HepG2 (cell line): Measurements from ENCODE around the gene PRKCSH. TPM values are rescaled to one million over a fixed set of nuclear protein-coding genes. Genes with fewer than 3 reads are reported as not detected.

Experiments used
- ARHGAP35 ChIP-seq: sonication (generic); formaldehyde crosslinking; IDR thresholded peaks from 2 replicates; pipeline ENCODE4 v1.9.0; 2022; ENCODE audit warnings: mild to moderate bottlenecking, inconsistent platforms, moderate library complexity, missing genetic modification reagents, borderline replicate concordance
- ATF7 ChIP-seq, 2 experiments: fragments of 450-650 bp in 1 of 2; sonication (generic) in 1 of 2; formaldehyde crosslinking in 1 of 2; IDR thresholded peaks; 2 replicates each; pipeline versions ENCODE4 v1.4.0 to v1.6.1; 2016 to 2020; ENCODE audit warnings: antibody characterized with exemption in 1 of 2, mild to moderate bottlenecking in 1 of 2, missing genetic modification reagents in 1 of 2
- PAXIP1 ChIP-seq: sonication (generic); formaldehyde crosslinking; conservative IDR thresholded peaks from 2 replicates; pipeline ENCODE4 v1.4.0; 2020; ENCODE audit warnings: mild to moderate bottlenecking, missing genetic modification reagents, moderate library complexity
- TEF ChIP-seq: sonication (generic); formaldehyde crosslinking; IDR thresholded peaks from 2 replicates; pipeline ENCODE4 v1.5.0; 2020; ENCODE audit warnings: missing genetic modification reagents
- ZNF207 ChIP-seq: fragments of 450-650 bp; IDR thresholded peaks from 2 replicates; pipeline ENCODE4 v1.6.1; 2016; ENCODE audit warnings: antibody characterized with exemption, borderline replicate concordance
- ZNF280B ChIP-seq: sonication (generic); formaldehyde crosslinking; IDR thresholded peaks from 2 replicates; pipeline ENCODE4 v1.5.0; 2020; ENCODE audit warnings: missing genetic modification reagents, mild to moderate bottlenecking, borderline replicate concordance
- ZNF280D ChIP-seq: sonication (generic); formaldehyde crosslinking; IDR thresholded peaks from 2 replicates; pipeline ENCODE4 v1.5.1; 2020; ENCODE audit warnings: mild to moderate bottlenecking, missing genetic modification reagents
- ZNF660 ChIP-seq: sonication (generic); formaldehyde crosslinking; IDR thresholded peaks from 2 replicates; pipeline ENCODE4 v1.5.1; 2020; ENCODE audit warnings: mild to moderate bottlenecking, low read depth, missing genetic modification reagents, borderline replicate concordance
- ZNF687 ChIP-seq: sonication (generic); formaldehyde crosslinking; IDR thresholded peaks from 2 replicates; pipeline ENCODE4 v1.5.1; 2020; ENCODE audit warnings: mild to moderate bottlenecking, missing genetic modification reagents, moderate library complexity
- ZNF770 ChIP-seq: sonication (generic); formaldehyde crosslinking; IDR thresholded peaks from 2 replicates; pipeline ENCODE4 v1.5.0; 2020; ENCODE audit warnings: mild to moderate bottlenecking, missing genetic modification reagents
- ZNF780A ChIP-seq: sonication (generic); formaldehyde crosslinking; IDR thresholded peaks from 2 replicates; pipeline ENCODE4 v1.8.0; 2022; ENCODE audit warnings: mild to moderate bottlenecking, missing genetic modification reagents, moderate library complexity
- polyA plus RNA-seq, 8 experiments: library from polyadenylated mRNA; depleted of rRNA in 3 of 8; stranded (reverse) in 7 of 8; unstranded in 1 of 8; fragments of >200 nt; fragmentation: Illumina TruSeq in 4 of 8; extraction: Trizol in 4 of 8; gene quantifications; 2 replicates each; pipeline versions ENCODE4 v1.2.1 to v1.2.3, GENCODE V29; 2011 to 2016; ENCODE audit warnings: low read depth in 4 of 8, missing spikeins in 1 of 8, mixed read lengths in 1 of 8; ENCODE audit not compliant: insufficient read depth in 1 of 8
- total RNA-seq, 5 experiments: library from RNA; depleted of rRNA; stranded (reverse); fragments of >200 nt; fragmentation: Illumina TruSeq; extraction: Trizol; gene quantifications; 2 replicates each; pipeline ENCODE4 v1.2.3, GENCODE V29; 2016; ENCODE audit warnings: low read depth in 1 of 5

Gene PRKCSH
- total and polyA plus RNA-seq, 2 of the 13 experiments (the other 11 are each of a cell fraction or from before 2014, with no cell fraction given): 85.1 to 125 TPM

GRCh38 chr19:11496391-11497163 is 61.1 kb downstream of the PRKCSH start (continued):
- TF ChIP-seq ZNF780A (CRISPR knock-in tag) (no peak), ZNF280B (CRISPR knock-in tag) (no peak), ZNF660 (no peak), PAXIP1 (CRISPR knock-in tag) (no peak), TEF (CRISPR knock-in tag) (no peak), ZNF207 (no peak), ARHGAP35 (CRISPR knock-in tag) (no peak), ATF7 (IDR thresholded peaks at IDR 0.05) (no peak), ATF7 (CRISPR knock-in tag; IDR thresholded peaks at IDR 0.05) (no peak), ZNF687 (CRISPR knock-in tag) (no peak), ZNF770 (CRISPR knock-in tag) (peak; percentile 74), ZNF280D (no peak)
